ENCODE results near the gene TCIRG1.
"Not testable (repeated sequence)": the region's sequence is repeated elsewhere in the genome, so short reads cannot be mapped to it uniquely, and the experiment has no call there.

The TCIRG1 gene

DNA sequence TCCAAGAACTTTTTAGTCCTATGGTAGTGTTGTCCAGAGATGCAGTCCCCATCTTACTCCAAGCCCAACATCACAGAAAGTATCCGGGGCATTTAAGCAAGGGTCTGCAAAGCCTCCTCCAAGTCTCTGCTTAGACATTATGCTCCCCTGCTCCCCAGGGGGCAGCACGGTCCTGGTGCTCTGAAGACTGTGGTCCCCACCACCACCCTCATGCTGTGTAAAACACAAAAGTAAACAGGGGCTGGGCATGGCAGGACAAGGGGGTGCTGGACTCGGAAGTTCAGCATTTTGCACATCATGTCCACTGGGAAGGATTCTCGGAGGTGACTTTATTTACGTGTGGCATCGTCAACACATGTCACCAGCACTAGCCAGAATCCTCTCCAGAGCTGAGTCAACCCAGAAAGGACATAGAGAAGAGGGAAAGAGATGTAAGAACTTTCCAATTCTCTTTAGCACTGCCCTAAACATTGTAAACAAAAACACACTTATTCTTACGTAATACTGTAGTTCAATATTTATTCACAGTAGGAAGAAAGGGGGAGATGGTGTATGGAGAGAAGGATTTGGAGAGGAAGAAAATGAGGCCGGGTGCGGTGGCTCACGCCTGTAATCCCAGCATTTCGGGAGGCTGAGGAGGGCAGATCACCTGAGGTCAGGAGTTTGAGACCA is 37.7 kb downstream of the TCIRG1 start:
- no peaks in the 10 kb centered on the region for H3K9me3 ChIP-seq (ENCODE audit: control insufficient read depth, insufficient read depth, low read length)
- H3K27me3 ChIP-seq (ENCODE audit: control insufficient read depth, insufficient read depth, low read length) = no peaks in the 10 kb centered on the region
- no peaks in the 10 kb centered on the region for H3K4me1 ChIP-seq (ENCODE audit: control insufficient read depth, insufficient read depth, low read length)
- H3K36me3 ChIP-seq (ENCODE audit: control insufficient read depth, insufficient read depth, low read length) = peaks cover 26% of the 10 kb centered on the region
- H3K4me3 ChIP-seq (ENCODE audit: low read depth, low read length) = no peak overlapping the region
- no peak overlapping the region for H3K9ac ChIP-seq (ENCODE audit: low read depth, low read length)

DNA sequence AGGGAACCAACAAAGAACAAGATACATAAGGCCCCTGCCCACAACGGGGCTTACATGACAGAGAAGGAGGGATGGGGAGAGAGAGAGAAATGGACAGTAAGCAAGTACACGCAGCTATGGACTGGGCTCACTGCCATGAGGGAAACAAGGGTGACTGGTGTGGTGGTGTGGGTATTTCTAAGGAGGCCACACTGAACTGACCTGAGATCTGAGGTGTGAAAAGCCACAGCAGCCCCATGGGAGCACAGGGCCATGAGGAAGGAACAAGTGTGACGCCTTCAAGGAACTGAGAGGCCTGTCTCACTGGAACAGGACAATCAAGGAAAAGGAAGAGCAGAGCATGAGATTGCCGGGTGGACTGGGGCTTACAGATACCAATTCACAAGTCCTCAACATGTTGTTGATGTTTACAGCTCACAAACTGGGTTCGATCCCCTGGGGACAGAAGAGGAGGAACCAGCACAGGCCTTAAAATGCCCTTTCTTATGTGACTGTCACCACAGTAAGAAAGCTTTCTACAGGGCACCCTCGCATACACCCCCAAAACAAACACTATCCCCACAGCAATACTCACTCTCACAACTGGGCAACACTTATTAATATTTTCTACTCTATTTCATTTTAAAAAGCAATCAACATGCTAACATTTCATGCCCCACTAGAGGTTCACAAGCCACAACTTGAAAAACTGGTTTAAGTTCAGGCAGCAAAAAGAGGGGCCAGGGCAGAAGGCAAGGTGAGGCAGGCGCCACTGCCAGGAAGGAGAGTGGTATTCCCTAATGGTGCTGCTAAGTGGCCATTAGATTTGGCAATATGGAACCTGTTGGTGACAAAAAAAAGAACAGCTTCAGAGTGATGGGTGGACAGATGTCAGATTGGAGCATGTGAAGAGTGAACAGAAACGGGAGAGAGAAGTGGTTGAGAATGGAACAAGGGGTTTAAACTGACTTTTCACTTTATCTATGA is 39.1 kb downstream of the TCIRG1 start:
- H3K9me3 ChIP-seq (ENCODE audit: control insufficient read depth, insufficient read depth, low read length) = no peaks in the 10 kb centered on the region
- no peaks in the 10 kb centered on the region for H3K4me1 ChIP-seq (ENCODE audit: control insufficient read depth, insufficient read depth, low read length)
- no peak overlapping the region for H3K9ac ChIP-seq (ENCODE audit: low read depth, low read length)
- H3K4me3 ChIP-seq (ENCODE audit: low read depth, low read length) = no peak overlapping the region
- peaks cover 21% of the 10 kb centered on the region for H3K36me3 ChIP-seq (ENCODE audit: control insufficient read depth, insufficient read depth, low read length)
- H3K27me3 ChIP-seq (ENCODE audit: control insufficient read depth, insufficient read depth, low read length) = no peaks in the 10 kb centered on the region

- no peaks in the 10 kb centered on the region for H3K27me3 ChIP-seq (ENCODE audit: control insufficient read depth, insufficient read depth, low read length)
- H3K9ac ChIP-seq (ENCODE audit: low read depth, low read length) = no peak overlapping the region
- H3K4me3 ChIP-seq (ENCODE audit: low read depth, low read length) = no peak overlapping the region
- H3K9me3 ChIP-seq (ENCODE audit: control insufficient read depth, insufficient read depth, low read length) = no peaks in the 10 kb centered on the region
- H3K4me1 ChIP-seq (ENCODE audit: control insufficient read depth, insufficient read depth, low read length) = no peaks in the 10 kb centered on the region
- peaks cover 13% of the 10 kb centered on the region for H3K36me3 ChIP-seq (ENCODE audit: control insufficient read depth, insufficient read depth, low read length)
Observed at GRCh38 chr11:68080860-68081259, 42.0 kb downstream of the TCIRG1 start.

DNA sequence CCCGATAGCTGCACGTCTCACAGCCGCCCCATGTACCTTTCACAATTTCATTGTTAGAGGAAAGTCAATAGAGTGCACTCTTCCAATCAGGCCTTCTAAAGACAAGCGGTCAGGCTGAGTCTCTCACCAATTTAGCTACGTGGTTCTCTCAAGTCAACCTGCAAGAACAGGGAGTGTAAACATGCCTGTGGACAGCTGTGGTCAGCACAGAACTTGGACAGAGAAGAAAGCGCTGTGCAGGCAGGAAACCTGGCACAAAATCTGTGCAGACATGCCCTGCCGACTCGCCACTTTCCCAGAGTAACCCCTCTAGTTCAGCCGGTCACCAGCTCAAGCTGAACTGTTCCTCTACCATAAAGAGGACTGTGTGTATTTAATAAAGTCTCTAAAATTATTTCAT is 42.9 kb downstream of the TCIRG1 start:
- no peak overlapping the region for H3K4me3 ChIP-seq (ENCODE audit: low read depth, low read length)
- no peaks in the 10 kb centered on the region for H3K27me3 ChIP-seq (ENCODE audit: control insufficient read depth, insufficient read depth, low read length)
- H3K9ac ChIP-seq (ENCODE audit: low read depth, low read length) = no peak overlapping the region
- no peaks in the 10 kb centered on the region for H3K9me3 ChIP-seq (ENCODE audit: control insufficient read depth, insufficient read depth, low read length)
- no peaks in the 10 kb centered on the region for H3K4me1 ChIP-seq (ENCODE audit: control insufficient read depth, insufficient read depth, low read length)
- H3K36me3 ChIP-seq (ENCODE audit: control insufficient read depth, insufficient read depth, low read length) = peaks cover 13% of the 10 kb centered on the region

- Histone ChIP-seq H3K27me3 (ENCODE audit: control insufficient read depth, insufficient read depth, low read length) (no peaks in the 10 kb centered on the region), H3K36me3 (ENCODE audit: control insufficient read depth, insufficient read depth, low read length) (peaks cover 13% of the 10 kb centered on the region), H3K4me1 (ENCODE audit: control insufficient read depth, insufficient read depth, low read length) (no peaks in the 10 kb centered on the region), H3K9ac (ENCODE audit: low read depth, low read length) (no peak overlapping the region), H3K9me3 (ENCODE audit: control insufficient read depth, insufficient read depth, low read length) (no peaks in the 10 kb centered on the region), H3K4me3 (ENCODE audit: low read depth, low read length) (no peak overlapping the region)
Observed at GRCh38 chr11:68082481-68082880, 43.7 kb downstream of the TCIRG1 start.

GRCh38 chr11:68083517-68083916 is 44.7 kb downstream of the TCIRG1 start:
- no peak overlapping the region for H3K4me3 ChIP-seq (ENCODE audit: low read depth, low read length)

GRCh38 chr11:68089679-68090078 is 50.9 kb downstream of the TCIRG1 start:
- Histone ChIP-seq H3K27me3 (ENCODE audit: control insufficient read depth, insufficient read depth, low read length) (no peaks in the 10 kb centered on the region), H3K4me1 (ENCODE audit: control insufficient read depth, insufficient read depth, low read length) (no peaks in the 10 kb centered on the region), H3K4me3 (ENCODE audit: low read depth, low read length) (no peak overlapping the region), H3K36me3 (ENCODE audit: control insufficient read depth, insufficient read depth, low read length) (no peaks in the 10 kb centered on the region), H3K9me3 (ENCODE audit: control insufficient read depth, insufficient read depth, low read length) (no peaks in the 10 kb centered on the region), H3K9ac (ENCODE audit: low read depth, low read length) (no peak overlapping the region)

More at GRCh38 chr11:68083517-68083916, 44.7 kb downstream of the TCIRG1 start:
- Histone ChIP-seq H3K4me1 (ENCODE audit: control insufficient read depth, insufficient read depth, low read length) (no peaks in the 10 kb centered on the region), H3K9me3 (ENCODE audit: control insufficient read depth, insufficient read depth, low read length) (no peaks in the 10 kb centered on the region), H3K9ac (ENCODE audit: low read depth, low read length) (no peak overlapping the region), H3K27me3 (ENCODE audit: control insufficient read depth, insufficient read depth, low read length) (no peaks in the 10 kb centered on the region), H3K36me3 (ENCODE audit: control insufficient read depth, insufficient read depth, low read length) (peaks cover 13% of the 10 kb centered on the region)

DNA sequence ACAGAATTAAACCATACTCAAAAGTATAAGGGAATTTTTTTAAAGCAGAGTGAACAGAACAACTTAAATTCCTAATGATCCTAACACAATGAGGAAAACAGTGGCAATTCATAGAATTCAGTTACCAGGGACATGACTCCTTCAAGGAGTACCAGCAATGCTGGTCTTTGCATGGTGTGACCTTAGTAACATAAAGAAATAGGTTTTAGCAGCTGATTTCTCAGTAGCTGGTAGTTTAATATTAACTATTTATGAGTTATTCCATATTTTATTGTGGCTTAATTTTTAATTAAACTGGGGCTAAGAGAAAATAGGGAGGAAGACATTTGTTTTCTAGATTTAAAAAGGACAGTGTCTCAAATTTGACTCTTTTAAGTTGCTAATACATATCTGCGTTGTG is 51.5 kb downstream of the TCIRG1 start:
- H3K4me1 ChIP-seq (ENCODE audit: control insufficient read depth, insufficient read depth, low read length) = no peaks in the 10 kb centered on the region
- H3K27me3 ChIP-seq (ENCODE audit: control insufficient read depth, insufficient read depth, low read length) = no peaks in the 10 kb centered on the region
- no peak overlapping the region for H3K9ac ChIP-seq (ENCODE audit: low read depth, low read length)
- H3K36me3 ChIP-seq (ENCODE audit: control insufficient read depth, insufficient read depth, low read length) = no peaks in the 10 kb centered on the region
- no peaks in the 10 kb centered on the region for H3K9me3 ChIP-seq (ENCODE audit: control insufficient read depth, insufficient read depth, low read length)
- H3K4me3 ChIP-seq (ENCODE audit: low read depth, low read length) = no peak overlapping the region

DNA sequence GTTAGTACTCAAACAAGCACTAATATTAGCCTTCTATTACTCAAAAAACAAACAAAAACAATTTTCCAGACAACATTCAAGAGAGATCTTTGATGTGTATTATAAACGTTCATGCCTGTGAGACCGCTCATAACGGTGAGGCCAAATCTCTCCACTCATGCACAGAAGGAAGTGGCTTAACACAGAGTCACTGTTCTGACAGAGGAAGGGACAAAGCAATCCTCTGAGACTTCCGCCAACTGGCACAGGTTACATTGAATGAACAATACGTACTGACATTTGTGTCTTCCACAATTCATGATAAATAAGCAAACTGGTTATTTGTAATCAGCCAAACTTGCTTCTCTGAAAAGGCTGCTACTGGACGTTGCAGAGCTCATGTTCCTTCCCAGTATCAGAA is 51.9 kb downstream of the TCIRG1 start:
- Histone ChIP-seq H3K27me3 (ENCODE audit: control insufficient read depth, insufficient read depth, low read length) (no peaks in the 10 kb centered on the region), H3K9ac (ENCODE audit: low read depth, low read length) (no peak overlapping the region), H3K36me3 (ENCODE audit: control insufficient read depth, insufficient read depth, low read length) (no peaks in the 10 kb centered on the region), H3K9me3 (ENCODE audit: control insufficient read depth, insufficient read depth, low read length) (no peaks in the 10 kb centered on the region), H3K4me3 (ENCODE audit: low read depth, low read length) (no peak overlapping the region), H3K4me1 (ENCODE audit: control insufficient read depth, insufficient read depth, low read length) (no peaks in the 10 kb centered on the region)

- H3K4me3 ChIP-seq (ENCODE audit: low read depth, low read length) = no peak overlapping the region
- no peaks in the 10 kb centered on the region for H3K36me3 ChIP-seq (ENCODE audit: control insufficient read depth, insufficient read depth, low read length)
- H3K9me3 ChIP-seq (ENCODE audit: control insufficient read depth, insufficient read depth, low read length) = no peaks in the 10 kb centered on the region
- H3K9ac ChIP-seq (ENCODE audit: low read depth, low read length) = no peak overlapping the region
- no peaks in the 10 kb centered on the region for H3K4me1 ChIP-seq (ENCODE audit: control insufficient read depth, insufficient read depth, low read length)
- H3K27me3 ChIP-seq (ENCODE audit: control insufficient read depth, insufficient read depth, low read length) = no peaks in the 10 kb centered on the region
Observed at GRCh38 chr11:68092411-68092810, 53.6 kb downstream of the TCIRG1 start.

- H3K9ac ChIP-seq (ENCODE audit: low read depth, low read length); H3K27me3 ChIP-seq (ENCODE audit: control insufficient read depth, insufficient read depth, low read length); H3K4me3 ChIP-seq (ENCODE audit: low read depth, low read length); H3K4me1 ChIP-seq (ENCODE audit: control insufficient read depth, insufficient read depth, low read length); H3K36me3 ChIP-seq (ENCODE audit: control insufficient read depth, insufficient read depth, low read length); H3K9me3 ChIP-seq (ENCODE audit: control insufficient read depth, insufficient read depth, low read length): not testable (repeated sequence)
Observed at GRCh38 chr11:68092946-68093345, 54.1 kb downstream of the TCIRG1 start.

DNA sequence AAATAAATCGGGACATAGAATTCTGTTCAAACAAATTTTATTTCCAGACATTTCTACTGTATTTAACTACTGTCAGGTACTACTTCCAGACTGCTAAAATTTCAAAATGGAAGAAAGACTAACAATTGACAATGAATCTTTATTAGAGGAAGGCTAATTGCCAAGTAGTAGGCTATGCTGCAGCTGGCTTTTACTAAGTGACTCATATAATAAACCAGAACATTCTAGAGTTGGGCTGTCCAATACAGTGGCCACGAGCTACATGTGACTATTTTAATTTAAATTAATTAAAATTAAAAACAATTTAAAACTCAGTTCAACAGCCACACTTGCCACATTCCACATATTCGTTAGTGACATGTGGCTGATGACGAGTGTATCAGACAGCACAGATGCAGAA is 54.7 kb downstream of the TCIRG1 start:
- no peak overlapping the region for H3K9ac ChIP-seq (ENCODE audit: low read depth, low read length)
- H3K27me3 ChIP-seq (ENCODE audit: control insufficient read depth, insufficient read depth, low read length) = no peaks in the 10 kb centered on the region
- no peak overlapping the region for H3K4me3 ChIP-seq (ENCODE audit: low read depth, low read length)
- H3K36me3 ChIP-seq (ENCODE audit: control insufficient read depth, insufficient read depth, low read length) = no peaks in the 10 kb centered on the region
- no peaks in the 10 kb centered on the region for H3K4me1 ChIP-seq (ENCODE audit: control insufficient read depth, insufficient read depth, low read length)
- no peaks in the 10 kb centered on the region for H3K9me3 ChIP-seq (ENCODE audit: control insufficient read depth, insufficient read depth, low read length)
